HG03159 (cell line): ENCODE results near the gene TMEM131L.

Experiments
- ATAC-seq: cut with Tn5 transposase; IDR thresholded peaks from one replicate; pipeline ENCODE4 v1.9.1; 2021; ENCODE audit warnings: mild to moderate bottlenecking, moderate library complexity; ENCODE audit not compliant: unreplicated experiment

TMEM131L gene

GRCh38 chr4:153676984-153677383 lies 210.8 kb downstream of the TMEM131L start:
- ATAC-seq = no peak

DNA sequence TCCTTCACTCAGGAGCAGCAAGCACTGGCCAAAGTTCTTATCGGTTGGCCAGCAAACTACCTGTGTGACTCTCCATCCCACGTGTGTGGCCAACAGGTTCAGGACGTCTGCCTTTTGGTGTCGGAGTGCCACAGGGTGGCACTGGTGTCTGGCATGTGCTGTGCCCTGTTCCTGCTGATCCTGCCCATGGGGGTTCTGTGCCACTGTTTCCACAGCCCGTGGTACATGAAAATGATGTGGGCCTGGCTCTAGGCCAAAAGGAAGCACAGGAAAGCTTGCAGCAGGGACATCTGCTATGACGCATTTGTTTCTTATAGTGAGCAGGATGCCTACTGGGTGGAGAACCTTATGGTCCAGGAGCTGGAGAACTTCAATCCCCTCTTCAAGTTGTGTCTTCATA lies 213.3 kb downstream of the TMEM131L start:
- ATAC-seq = no peak

- ATAC-seq = no peak
Observed at GRCh38 chr4:153683763-153684181, 217.6 kb downstream of the TMEM131L start.

DNA sequence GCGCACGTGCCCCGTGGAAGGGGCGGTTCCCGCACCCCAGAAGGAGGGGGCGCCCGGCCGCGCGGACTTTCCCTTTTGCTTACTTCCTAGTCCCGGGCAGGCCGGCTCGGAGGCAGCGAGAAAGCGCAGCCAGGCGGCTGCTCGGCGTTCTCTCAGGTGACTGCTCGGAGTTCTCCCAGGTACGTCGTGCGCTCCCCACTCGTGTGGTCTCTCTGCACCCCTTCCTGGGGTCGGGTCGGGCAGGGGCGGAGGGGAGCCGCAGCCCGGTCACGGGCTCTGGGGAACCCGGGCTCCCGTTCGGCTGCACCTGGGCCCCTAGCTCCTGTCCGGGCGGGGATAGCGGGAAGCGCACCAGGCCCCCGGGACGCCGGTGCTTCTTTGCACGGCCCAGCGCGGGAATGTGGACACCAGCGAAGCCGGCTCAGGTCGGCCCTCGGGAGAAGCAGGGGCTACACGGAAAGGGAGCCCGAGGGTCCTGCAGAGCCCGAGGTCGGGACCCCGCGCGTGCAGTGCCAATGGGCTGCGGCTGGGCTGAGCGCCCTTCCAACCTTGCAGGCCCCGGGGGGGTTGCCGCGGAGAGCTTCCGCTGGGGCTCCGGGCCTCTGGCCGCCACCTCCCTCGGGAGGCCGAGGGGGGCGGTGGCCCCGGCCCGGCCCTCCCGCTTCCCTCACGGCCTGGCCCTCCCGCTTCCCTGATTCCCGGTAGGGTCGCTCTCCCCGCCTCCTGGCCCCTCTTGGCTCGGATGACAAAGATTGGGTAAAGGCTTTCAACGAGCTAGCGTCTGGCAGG lies 218.2 kb downstream of the TMEM131L start, which contains the start of gene TLR2:
TSS of gene TLR2 (plus strand) at position 99 of the 789 bp plus-strand sequence. CDS start 18,628 bp downstream, outside the sequence.
- ATAC-seq = peak; percentile 92

DNA sequence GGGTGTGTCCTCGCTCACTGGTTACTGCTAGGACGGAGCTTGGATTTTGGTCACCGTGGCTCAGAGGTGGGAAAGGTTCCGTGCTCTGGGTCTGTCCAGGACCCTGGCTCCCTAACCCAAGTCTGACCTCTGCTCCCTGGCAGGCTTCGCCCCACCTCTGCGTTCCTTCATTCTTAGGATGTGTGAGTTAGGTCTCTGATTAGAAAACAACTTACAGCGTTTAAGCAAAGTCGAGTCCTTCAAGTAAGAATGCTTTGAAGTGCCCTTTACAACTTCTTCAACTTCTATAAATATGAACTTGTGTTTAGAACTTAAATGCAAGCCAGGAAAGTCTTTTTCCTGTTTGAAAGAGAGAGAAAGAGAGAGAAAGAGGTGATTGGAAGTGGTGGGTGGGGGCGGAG lies 218.8 kb downstream of the TMEM131L start:
- no peak for ATAC-seq
